ENCODE results near the gene AARS2. TPM values are rescaled to one million over a fixed set of nuclear protein-coding genes. Genes with fewer than 3 reads are reported as not detected.
A peak's percentile ranks its signal among the peaks of the same experiment; 100 is the strongest.

AARS2 gene
- total and polyA plus RNA-seq, 4 experiments from 2014 or later = 4.2 to 25.6 (median 16.9) TPM

GRCh38 chr6:44309631-44310030, 3.5 kb downstream of the AARS2 start:
- Histone ChIP-seq H3K9me3 (ENCODE audit: control insufficient read depth in 1 of 2, low read length in 2 of 2) (no peaks in the 10 kb centered on the region), H3K27me3 (ENCODE audit: insufficient read depth, low read length) (no peaks in the 10 kb centered on the region), H3K4me1 (ENCODE audit: insufficient read depth, low read length) (peaks cover 11% of the 10 kb centered on the region), H3K36me3 (ENCODE audit: insufficient read depth, low read length) (peaks cover 38% of the 10 kb centered on the region), H3K27ac (ENCODE audit: low read depth, low read length) (no peak overlapping the region), H3K4me3 (ENCODE audit: low read length in 2 of 2) (no peak overlapping the region)
- intact Hi-C loops (cut with micrococcal nuclease) = no loop called here
- Mint-ChIP-seq H3K36me3 (peaks cover 35 to 62% of the 10 kb centered on the region in 2 donors), H3K4me1 (peaks cover 5 to 30% (median 20%) of the 10 kb centered on the region in 4 donors), H3K27me3 (no peaks in the 10 kb centered on the region), H3K27ac (peak overlapping the region in 1 of 7 donors; percentile 13), H3K9me3 (no peaks in the 10 kb centered on the region), H3K4me3 (no peak overlapping the region)
- CTCF ChIA-PET (ENCODE audit: partially characterized antibody) = interaction anchor here (1.1 kb wide), 1 partner anchor 43 kb away, joined by 5 read pairs; no protein-coding TSS in a partner anchor
- no peak for DNase-seq
- POLR2A ChIA-PET (ENCODE audit: partially characterized antibody) = no interaction called here

DNA sequence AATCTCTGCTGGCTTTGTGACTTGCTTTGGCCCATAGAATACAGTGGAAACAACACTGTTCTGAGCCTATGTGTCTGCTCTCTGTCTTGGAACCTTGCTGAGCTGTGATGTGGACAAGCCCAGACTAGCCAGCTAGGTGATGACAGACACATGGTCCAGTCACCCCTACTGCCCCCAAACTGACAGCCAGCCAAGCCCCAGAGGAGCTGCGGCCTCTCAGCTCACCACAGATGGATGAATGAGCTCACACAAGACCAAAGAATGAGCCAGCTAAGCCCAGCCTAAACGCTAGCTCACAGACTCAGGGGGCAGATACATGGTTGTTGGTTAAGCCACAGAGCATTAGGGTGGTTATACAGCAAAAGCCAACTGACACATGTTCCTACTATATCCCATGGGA, 4.1 kb downstream of the AARS2 start:
- no peaks in the 10 kb centered on the region for H3K9me3 Mint-ChIP-seq
- peak overlapping the region in 1 of 8 donors; percentile 21 for H3K4me3 Mint-ChIP-seq
- Histone ChIP-seq H3K9me3 (ENCODE audit: control insufficient read depth in 1 of 2, low read length in 2 of 2) (no peaks in the 10 kb centered on the region), H3K27me3 (ENCODE audit: insufficient read depth, low read length) (no peaks in the 10 kb centered on the region), H3K27ac (ENCODE audit: low read depth, low read length) (no peak overlapping the region), H3K36me3 (ENCODE audit: insufficient read depth, low read length) (peaks cover 43% of the 10 kb centered on the region), H3K4me3 (ENCODE audit: low read length in 2 of 2) (no peak overlapping the region), H3K4me1 (ENCODE audit: insufficient read depth, low read length) (peaks cover 11% of the 10 kb centered on the region)
- DNase-seq = no peak
- no peak overlapping the region for H3K27ac Mint-ChIP-seq
- H3K27me3 Mint-ChIP-seq = no peaks in the 10 kb centered on the region
- ChIA-PET POLR2A (ENCODE audit: partially characterized antibody) (no interaction called here), CTCF (ENCODE audit: partially characterized antibody) (interaction anchor here (1.1 kb wide), 1 partner anchor 42 kb away, joined by 5 read pairs; no protein-coding TSS in a partner anchor)
- peaks cover 35 to 64% of the 10 kb centered on the region in 2 donors for H3K36me3 Mint-ChIP-seq
- H3K4me1 Mint-ChIP-seq = peaks cover 5 to 30% (median 20%) of the 10 kb centered on the region in 4 donors
- intact Hi-C loops (cut with micrococcal nuclease) = no loop called here

DNA sequence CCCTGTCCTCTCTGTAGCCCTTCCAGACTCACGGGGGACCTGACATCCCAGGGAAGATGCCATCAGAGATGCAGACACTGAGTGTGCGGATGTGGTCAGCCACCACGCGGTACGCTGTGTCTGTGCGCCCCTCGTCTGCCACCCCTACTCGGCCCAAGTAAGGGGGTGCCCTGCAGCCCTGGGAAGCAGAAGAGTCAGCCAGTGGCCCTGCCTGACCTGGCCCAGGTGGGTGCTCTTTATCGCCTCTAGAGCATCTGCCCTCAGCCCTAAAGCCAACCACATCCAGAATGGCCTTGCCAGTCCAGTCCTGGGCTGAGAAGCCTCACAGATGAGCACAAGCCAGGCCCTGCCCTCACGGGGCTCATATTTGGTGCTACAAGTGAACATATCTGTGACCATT, 5.9 kb downstream of the AARS2 start:
- no peaks in the 10 kb centered on the region for H3K27me3 Mint-ChIP-seq
- H3K4me3 Mint-ChIP-seq = no peak overlapping the region
- H3K9me3 Mint-ChIP-seq = no peaks in the 10 kb centered on the region
- no peak overlapping the region for H3K27ac ChIP-seq (ENCODE audit: low read depth, low read length)
- peaks cover 5% of the 10 kb centered on the region for H3K4me1 ChIP-seq (ENCODE audit: insufficient read depth, low read length)
- peaks cover 3 to 15% (median 10%) of the 10 kb centered on the region in 4 donors for H3K4me1 Mint-ChIP-seq
- no peak overlapping the region for H3K4me3 ChIP-seq (ENCODE audit: low read length in 2 of 2)
- ChIA-PET CTCF (ENCODE audit: partially characterized antibody) (interaction anchor here (1.2 to 6.1 kb wide), 3 partner anchors 8 to 50 kb away, joined by 3 to 63 read pairs (median 4); partner anchors contain the start of genes SLC35B2 and TMEM151B), POLR2A (ENCODE audit: partially characterized antibody) (no interaction called here)
- H3K36me3 Mint-ChIP-seq = peaks cover 46 to 73% of the 10 kb centered on the region in 2 donors
- no peak for DNase-seq
- intact Hi-C loops (cut with micrococcal nuclease) = no loop called here
- H3K9me3 ChIP-seq (ENCODE audit: control insufficient read depth in 1 of 2, low read length in 2 of 2) = no peaks in the 10 kb centered on the region
- no peaks in the 10 kb centered on the region for H3K27me3 ChIP-seq (ENCODE audit: insufficient read depth, low read length)
- H3K27ac Mint-ChIP-seq = no peak overlapping the region
- H3K36me3 ChIP-seq (ENCODE audit: insufficient read depth, low read length) = peaks cover 50% of the 10 kb centered on the region

- Mint-ChIP-seq H3K27me3 (no peaks in the 10 kb centered on the region), H3K27ac (peak overlapping the region in 1 of 7 donors; percentile 41), H3K9me3 (no peaks in the 10 kb centered on the region), H3K4me3 (no peak overlapping the region), H3K36me3 (peaks cover 50 to 77% of the 10 kb centered on the region in 2 donors), H3K4me1 (peaks cover 0 to 10% (median 5%) of the 10 kb centered on the region in 4 donors)
- Histone ChIP-seq H3K9me3 (ENCODE audit: control insufficient read depth in 1 of 2, low read length in 2 of 2) (no peaks in the 10 kb centered on the region), H3K27ac (ENCODE audit: low read depth, low read length) (no peak overlapping the region), H3K36me3 (ENCODE audit: insufficient read depth, low read length) (peaks cover 56% of the 10 kb centered on the region), H3K4me1 (ENCODE audit: insufficient read depth, low read length) (peaks cover under 1% of the 10 kb centered on the region), H3K4me3 (ENCODE audit: low read length in 2 of 2) (no peak overlapping the region), H3K27me3 (ENCODE audit: insufficient read depth, low read length) (no peaks in the 10 kb centered on the region)
- no peak for DNase-seq
- intact Hi-C loops (cut with micrococcal nuclease) = no loop called here
- POLR2A ChIA-PET (ENCODE audit: partially characterized antibody) = no interaction called here
- CTCF ChIA-PET (ENCODE audit: partially characterized antibody) = interaction anchor here (1.4 to 6.1 kb wide), 3 partner anchors 8 to 39 kb away, joined by 4 to 63 read pairs (median 12); partner anchors contain the start of gene TMEM151B
These were observed 6.4 kb downstream of the AARS2 start for GRCh38 chr6:44306710-44307109.

GRCh38 chr6:44305200-44305725, 7.9 kb downstream of the AARS2 start:
- Histone ChIP-seq H3K4me3 (ENCODE audit: low read length in 2 of 2) (no peak overlapping the region), H3K4me1 (ENCODE audit: insufficient read depth, low read length) (no peaks in the 10 kb centered on the region), H3K27ac (ENCODE audit: low read depth, low read length) (no peak overlapping the region), H3K27me3 (ENCODE audit: insufficient read depth, low read length) (no peaks in the 10 kb centered on the region), H3K36me3 (ENCODE audit: insufficient read depth, low read length) (peaks cover 43% of the 10 kb centered on the region), H3K9me3 (ENCODE audit: control insufficient read depth in 1 of 2, low read length in 2 of 2) (no peaks in the 10 kb centered on the region)
- Mint-ChIP-seq H3K9me3 (no peaks in the 10 kb centered on the region), H3K4me1 (peaks cover 0 to 8% (median 3%) of the 10 kb centered on the region in 4 donors), H3K27ac (peak overlapping the region in 1 of 7 donors; percentile 40), H3K27me3 (no peaks in the 10 kb centered on the region), H3K4me3 (no peak overlapping the region), H3K36me3 (peaks cover 51 to 76% of the 10 kb centered on the region in 2 donors)
- no peak for DNase-seq
- intact Hi-C loops (cut with micrococcal nuclease) = loop anchor here (2.0 kb wide), 1 partner anchor 132 kb away; no protein-coding TSS in a partner anchor
- POLR2A ChIA-PET (ENCODE audit: partially characterized antibody) = interaction anchor here (0.9 to 1.2 kb wide), 3 partner anchors 9 to 37 kb away, joined by 3 to 5 read pairs (median 5); no protein-coding TSS in a partner anchor
- CTCF ChIA-PET (ENCODE audit: partially characterized antibody) = interaction anchor here (1.1 to 6.1 kb wide), 9 partner anchors 9 to 73 kb away, joined by 3 to 63 read pairs (median 5); partner anchors contain the start of genes SLC35B2 and TMEM151B

DNA sequence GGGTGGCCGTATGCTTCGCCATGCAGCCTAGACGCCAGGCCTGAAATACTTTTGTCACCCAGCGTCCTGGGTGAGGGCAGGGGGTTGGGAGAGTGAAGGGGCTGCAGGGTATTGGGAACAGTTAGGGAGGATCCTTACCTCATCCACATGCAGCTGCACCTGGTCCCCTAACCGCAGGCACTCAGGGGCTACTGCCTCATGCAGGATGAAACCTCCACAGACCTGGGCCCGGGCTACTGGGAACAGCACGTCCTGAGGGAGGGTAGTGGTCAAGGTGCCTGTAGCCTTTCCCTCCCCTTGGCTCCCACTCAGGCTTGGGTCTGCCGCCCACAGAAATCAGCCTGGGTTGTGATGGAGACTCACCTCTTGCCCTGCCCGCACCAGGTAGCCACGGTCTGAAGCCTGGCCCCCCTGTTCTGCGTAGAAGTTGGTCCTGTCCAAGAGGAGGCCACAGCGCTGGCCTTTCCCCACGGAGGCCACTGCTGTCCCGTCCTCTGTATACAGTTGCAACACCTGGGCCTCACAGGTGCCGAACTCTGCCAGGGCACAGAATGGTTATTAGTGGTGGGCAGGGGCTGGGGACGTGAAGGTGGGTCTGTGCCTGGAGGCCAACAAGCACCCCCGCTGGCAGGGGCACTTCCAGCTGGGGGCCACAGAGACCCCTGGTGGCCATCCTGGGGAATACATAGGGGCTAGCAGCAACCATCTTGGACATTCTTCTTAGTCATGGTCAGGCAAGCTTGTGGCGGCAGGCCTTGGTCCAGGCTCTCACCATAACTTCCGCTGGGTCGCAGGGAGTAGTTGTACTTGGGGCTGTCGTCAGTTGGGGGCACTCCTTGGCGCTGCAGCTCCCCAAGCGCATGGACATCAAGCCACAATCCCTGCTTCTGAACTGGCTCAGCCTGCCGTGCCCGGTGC, 8.6 kb downstream of the AARS2 start:
- ChIA-PET POLR2A (ENCODE audit: partially characterized antibody) (interaction anchor here (0.9 to 2.2 kb wide), 4 partner anchors 8 to 58 kb away, joined by 3 to 8 read pairs (median 5); partner anchors contain the start of gene HSP90AB1), CTCF (ENCODE audit: partially characterized antibody) (interaction anchor here (1.1 to 6.1 kb wide), 9 partner anchors 9 to 73 kb away, joined by 3 to 63 read pairs (median 5); partner anchors contain the start of genes SLC35B2 and TMEM151B)
- Histone ChIP-seq H3K4me3 (ENCODE audit: low read length in 2 of 2) (no peak overlapping the region), H3K27me3 (ENCODE audit: insufficient read depth, low read length) (no peaks in the 10 kb centered on the region), H3K36me3 (ENCODE audit: insufficient read depth, low read length) (peaks cover 36% of the 10 kb centered on the region), H3K9me3 (ENCODE audit: control insufficient read depth in 1 of 2, low read length in 2 of 2) (no peaks in the 10 kb centered on the region), H3K27ac (ENCODE audit: low read depth, low read length) (no peak overlapping the region), H3K4me1 (ENCODE audit: insufficient read depth, low read length) (no peaks in the 10 kb centered on the region)
- Mint-ChIP-seq H3K27ac (peak overlapping the region in 2 of 7 donors; percentile 40 to 43), H3K9me3 (no peaks in the 10 kb centered on the region), H3K27me3 (no peaks in the 10 kb centered on the region), H3K4me1 (peaks cover 0 to under 1% (median 0%) of the 10 kb centered on the region in 4 donors), H3K36me3 (peaks cover 47 to 73% of the 10 kb centered on the region in 2 donors), H3K4me3 (no peak overlapping the region)
- intact Hi-C loops (cut with micrococcal nuclease) = loop anchor here (1.0 to 2.0 kb wide), 3 partner anchors 36 to 208 kb away; no protein-coding TSS in a partner anchor
- DNase-seq = peak in 4 of 5 donors; percentile 30 to 37 (median 36)
